ENCODE data around the gene MVK. TPM values are rescaled to one million over a fixed set of nuclear protein-coding genes. Genes with fewer than 3 reads are reported as not detected.
"Not testable (repeated sequence)": the region's sequence is repeated elsewhere in the genome, so short reads cannot be mapped to it uniquely, and the experiment has no call there.

MVK gene
- total and polyA plus RNA-seq, 2 experiments from 2014 or later = 6.7 to 11.8 TPM

- WGBS, 2 experiments (ENCODE audit: low coverage in 1 of 2, low lambda C conversion rate in 2 of 2, missing lambda C conversion rate in 2 of 2) = 93 to 97% methylated on average over 2 of the region's 2 CpGs
- no peaks in the 10 kb centered on the region for H3K36me3 ChIP-seq (ENCODE audit: low read depth)
- in situ Hi-C loops (cut with MboI) = loop anchor here (10.0 kb wide), 1 partner anchor 174 kb away; no protein-coding TSS in a partner anchor
- H3K9ac ChIP-seq = no peak overlapping the region
- H3F3A ChIP-seq (ENCODE audit: insufficient read depth) = no peaks in the 10 kb centered on the region
- H4K20me1 ChIP-seq (ENCODE audit: insufficient read depth) = no peaks in the 10 kb centered on the region
- no peaks in the 10 kb centered on the region for H3K9me3 ChIP-seq (ENCODE audit: low read depth)
- no peak overlapping the region for H3K4me3 ChIP-seq
- H3K4me1 ChIP-seq (ENCODE audit: insufficient read depth) = no peaks in the 10 kb centered on the region
- H3K27ac ChIP-seq = no peak overlapping the region
- H3K9me2 ChIP-seq (ENCODE audit: insufficient read depth) = no peaks in the 10 kb centered on the region
- TF ChIP-seq EZH2phosphoT487 (IDR thresholded peaks at IDR 0.05; ENCODE audit: insufficient read depth, low read depth) (no peak), EZH2 (IDR thresholded peaks at IDR 0.05; ENCODE audit: insufficient read depth, poor library complexity, severe bottlenecking) (no peak)
- no peak overlapping the region for H3K4me2 ChIP-seq (ENCODE audit: unreplicated experiment)
- no peak overlapping the region for H2AFZ ChIP-seq
- no peak for DNase-seq
- H3K79me2 ChIP-seq (ENCODE audit: insufficient read depth) = no peaks in the 10 kb centered on the region
- no peaks in the 10 kb centered on the region for H3K27me3 ChIP-seq (replicated peaks; ENCODE audit: insufficient read depth)
These were observed 26.9 kb downstream of the MVK start for GRCh38 chr12:109600481-109600880.

DNA sequence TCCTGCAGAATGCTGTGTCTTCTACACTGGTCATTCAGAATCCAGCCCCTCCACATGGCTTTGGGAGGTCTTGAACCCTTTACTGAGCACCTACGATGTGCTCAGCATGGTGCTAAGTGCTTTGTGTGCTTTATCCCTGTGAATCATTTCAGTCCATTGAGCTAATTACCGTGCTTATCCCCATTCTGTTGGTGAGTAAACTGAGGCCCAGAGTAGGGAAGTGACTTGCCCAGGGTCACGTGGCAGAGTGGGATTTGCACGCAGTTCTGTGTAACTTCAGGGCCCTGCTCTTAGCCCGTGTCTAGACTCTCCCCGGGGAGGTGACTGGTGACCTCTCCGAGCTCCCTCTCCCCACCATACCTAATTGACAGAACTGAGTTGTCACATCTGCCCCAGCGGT, 27.4 kb downstream of the MVK start:
- Histone ChIP-seq H3K9ac (no peak overlapping the region), H3K4me1 (ENCODE audit: insufficient read depth) (no peaks in the 10 kb centered on the region), H3K79me2 (ENCODE audit: insufficient read depth) (no peaks in the 10 kb centered on the region), H3K9me2 (ENCODE audit: insufficient read depth) (no peaks in the 10 kb centered on the region), H3K9me3 (ENCODE audit: low read depth) (no peaks in the 10 kb centered on the region), H3F3A (ENCODE audit: insufficient read depth) (no peaks in the 10 kb centered on the region), H3K27me3 (replicated peaks; ENCODE audit: insufficient read depth) (no peaks in the 10 kb centered on the region), H3K27ac (no peak overlapping the region), H4K20me1 (ENCODE audit: insufficient read depth) (no peaks in the 10 kb centered on the region), H3K4me3 (no peak overlapping the region), H2AFZ (no peak overlapping the region), H3K4me2 (ENCODE audit: unreplicated experiment) (no peak overlapping the region), H3K36me3 (ENCODE audit: low read depth) (no peaks in the 10 kb centered on the region)
- DNase-seq = no peak
- in situ Hi-C loops (cut with MboI) = loop anchor here (10.0 kb wide), 1 partner anchor 174 kb away; no protein-coding TSS in a partner anchor
- no peak for TF ChIP-seq EZH2phosphoT487 (IDR thresholded peaks at IDR 0.05; ENCODE audit: insufficient read depth, low read depth)
- no peak for TF ChIP-seq EZH2 (IDR thresholded peaks at IDR 0.05; ENCODE audit: insufficient read depth, poor library complexity, severe bottlenecking)
- 79 to 83% methylated on average over 8 of the region's 8 CpGs for WGBS, 2 experiments (ENCODE audit: low coverage in 1 of 2, low lambda C conversion rate in 2 of 2, missing lambda C conversion rate in 2 of 2)

- TF ChIP-seq EZH2 (IDR thresholded peaks at IDR 0.05; ENCODE audit: insufficient read depth, poor library complexity, severe bottlenecking) = no peak
- no peak for TF ChIP-seq EZH2phosphoT487 (IDR thresholded peaks at IDR 0.05; ENCODE audit: insufficient read depth, low read depth)
- H3K9me3 ChIP-seq (ENCODE audit: low read depth) = no peaks in the 10 kb centered on the region
- no peak overlapping the region for H2AFZ ChIP-seq
- no peak overlapping the region for H3K4me3 ChIP-seq
- no peaks in the 10 kb centered on the region for H3K27me3 ChIP-seq (replicated peaks; ENCODE audit: insufficient read depth)
- in situ Hi-C loops (cut with MboI) = loop anchor here (10.0 kb wide), 1 partner anchor 173 kb away; no protein-coding TSS in a partner anchor
- H3K36me3 ChIP-seq (ENCODE audit: low read depth) = no peaks in the 10 kb centered on the region
- H3K9me2 ChIP-seq (ENCODE audit: insufficient read depth) = no peaks in the 10 kb centered on the region
- no peaks in the 10 kb centered on the region for H3K79me2 ChIP-seq (ENCODE audit: insufficient read depth)
- no peak overlapping the region for H3K27ac ChIP-seq
- no peaks in the 10 kb centered on the region for H3K4me1 ChIP-seq (ENCODE audit: insufficient read depth)
- WGBS, 2 experiments (ENCODE audit: low coverage in 1 of 2, low lambda C conversion rate in 2 of 2, missing lambda C conversion rate in 2 of 2) = 55 to 69% methylated on average over 8 of the region's 8 CpGs
- no peak for DNase-seq
- no peak overlapping the region for H3K9ac ChIP-seq
- H3F3A ChIP-seq (ENCODE audit: insufficient read depth) = no peaks in the 10 kb centered on the region
- no peak overlapping the region for H3K4me2 ChIP-seq (ENCODE audit: unreplicated experiment)
- H4K20me1 ChIP-seq (ENCODE audit: insufficient read depth) = no peaks in the 10 kb centered on the region
These were observed 28.0 kb downstream of the MVK start for GRCh38 chr12:109601557-109601956.

GRCh38 chr12:109602132-109602531, 28.5 kb downstream of the MVK start:
- in situ Hi-C loops (cut with MboI) = loop anchor here (10.0 kb wide), 1 partner anchor 173 kb away; no protein-coding TSS in a partner anchor
- not testable (repeated sequence) for H3K27me3 ChIP-seq (replicated peaks; ENCODE audit: insufficient read depth); H3K9me3 ChIP-seq (ENCODE audit: low read depth); H3K4me2 ChIP-seq (ENCODE audit: unreplicated experiment); H3K9ac ChIP-seq; H3K4me1 ChIP-seq (ENCODE audit: insufficient read depth); DNase-seq; H3K27ac ChIP-seq; H3F3A ChIP-seq (ENCODE audit: insufficient read depth); H2AFZ ChIP-seq; H3K36me3 ChIP-seq (ENCODE audit: low read depth); H3K79me2 ChIP-seq (ENCODE audit: insufficient read depth); H4K20me1 ChIP-seq (ENCODE audit: insufficient read depth); H3K9me2 ChIP-seq (ENCODE audit: insufficient read depth); H3K4me3 ChIP-seq
- WGBS, 2 experiments (ENCODE audit: low coverage in 1 of 2, low lambda C conversion rate in 2 of 2, missing lambda C conversion rate in 2 of 2) = 70 to 74% methylated on average over 5 of the region's 5 CpGs

- no peak overlapping the region for H3K4me3 ChIP-seq
- in situ Hi-C loops (cut with MboI) = loop anchor here (10.0 kb wide), 1 partner anchor 171 kb away; no protein-coding TSS in a partner anchor
- H3K27me3 ChIP-seq (replicated peaks; ENCODE audit: insufficient read depth) = no peaks in the 10 kb centered on the region
- no peak overlapping the region for H3K9ac ChIP-seq
- no peaks in the 10 kb centered on the region for H3K36me3 ChIP-seq (ENCODE audit: low read depth)
- H3F3A ChIP-seq (ENCODE audit: insufficient read depth) = no peaks in the 10 kb centered on the region
- WGBS, 2 experiments (ENCODE audit: low coverage in 1 of 2, low lambda C conversion rate in 2 of 2, missing lambda C conversion rate in 2 of 2) = 79 to 87% methylated on average over 3 of the region's 3 CpGs
- DNase-seq = no peak
- TF ChIP-seq EZH2 (IDR thresholded peaks at IDR 0.05; ENCODE audit: insufficient read depth, poor library complexity, severe bottlenecking) (no peak), EZH2phosphoT487 (IDR thresholded peaks at IDR 0.05; ENCODE audit: insufficient read depth, low read depth) (no peak)
- no peaks in the 10 kb centered on the region for H3K9me2 ChIP-seq (ENCODE audit: insufficient read depth)
- H3K4me2 ChIP-seq (ENCODE audit: unreplicated experiment) = no peak overlapping the region
- H2AFZ ChIP-seq = no peak overlapping the region
- H3K79me2 ChIP-seq (ENCODE audit: insufficient read depth) = no peaks in the 10 kb centered on the region
- no peaks in the 10 kb centered on the region for H4K20me1 ChIP-seq (ENCODE audit: insufficient read depth)
- H3K27ac ChIP-seq = no peak overlapping the region
- H3K9me3 ChIP-seq (ENCODE audit: low read depth) = no peaks in the 10 kb centered on the region
- H3K4me1 ChIP-seq (ENCODE audit: insufficient read depth) = no peaks in the 10 kb centered on the region
These were observed 30.6 kb downstream of the MVK start for GRCh38 chr12:109604132-109604585.

All from GM23248 (cell line).